ENCODE data around the gene HBA2.
"Not testable (repeated sequence)": the region's sequence is repeated elsewhere in the genome, so short reads cannot be mapped to it uniquely, and the experiment has no call there.

The HBA2 gene

DNA sequence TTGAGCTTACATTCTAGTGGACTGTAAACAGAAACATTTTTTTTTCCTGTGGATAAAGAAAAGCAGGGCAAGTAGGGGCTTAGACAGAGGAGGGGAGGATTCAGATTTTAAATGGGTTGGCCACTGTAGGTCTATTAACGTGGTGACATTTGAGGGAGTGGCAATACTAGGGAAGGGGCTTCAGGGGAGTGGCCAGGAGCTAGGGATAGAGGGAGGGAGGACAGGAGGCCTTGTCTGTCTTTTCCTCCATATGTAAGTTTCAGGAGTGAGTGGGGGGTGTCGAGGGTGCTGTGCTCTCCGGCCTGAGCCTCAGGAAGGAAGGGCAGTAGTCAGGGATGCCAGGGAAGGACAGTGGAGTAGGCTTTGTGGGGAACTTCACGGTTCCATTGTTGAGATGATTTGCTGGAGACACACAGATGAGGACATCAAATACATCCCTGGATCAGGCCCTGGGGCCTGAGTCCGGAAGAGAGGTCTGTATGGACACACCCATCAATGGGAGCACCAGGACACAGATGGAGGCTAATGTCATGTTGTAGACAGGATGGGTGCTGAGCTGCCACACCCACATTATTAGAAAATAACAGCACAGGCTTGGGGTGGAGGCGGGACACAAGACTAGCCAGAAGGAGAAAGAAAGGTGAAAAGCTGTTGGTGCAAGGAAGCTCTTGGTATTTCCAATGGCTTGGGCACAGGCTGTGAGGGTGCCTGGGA lies 13.4 kb upstream of the HBA2 start:
- Histone ChIP-seq H3F3A (ENCODE audit: insufficient read depth, low read length) (no peaks in the 10 kb centered on the region), H3K9me3 (ENCODE audit: low read length) (no peaks in the 10 kb centered on the region), H3K4me2 (ENCODE audit: low read length) (no peak overlapping the region), H2AFZ (ENCODE audit: low read length) (no peak overlapping the region), H3K27me3 (ENCODE audit: insufficient read depth, low read length) (peaks cover 6% of the 10 kb centered on the region; the same call in 1 of the 2 replicates), H3K4me1 (ENCODE audit: insufficient read depth, low read length, severe bottlenecking) (peaks cover 4% of the 10 kb centered on the region), H3K27ac (ENCODE audit: low read depth, low read length, poor library complexity, severe bottlenecking) (no peak overlapping the region), H3K79me2 (ENCODE audit: insufficient read depth, low read length) (no peaks in the 10 kb centered on the region), H3K9me2 (ENCODE audit: low read depth, low read length) (no peaks in the 10 kb centered on the region), H3K36me3 (ENCODE audit: insufficient read depth, low read length) (no peaks in the 10 kb centered on the region), H4K20me1 (ENCODE audit: insufficient read depth, low read length) (no peaks in the 10 kb centered on the region), H3K9ac (ENCODE audit: low read length) (no peak overlapping the region), H3K4me3 (ENCODE audit: low read depth, low read length, poor library complexity, severe bottlenecking) (no peak overlapping the region)
- TF ChIP-seq EZH2 (IDR thresholded peaks at IDR 0.05; ENCODE audit: borderline replicate concordance, low read length), result no peak
- TF ChIP-seq, protein P1, sequence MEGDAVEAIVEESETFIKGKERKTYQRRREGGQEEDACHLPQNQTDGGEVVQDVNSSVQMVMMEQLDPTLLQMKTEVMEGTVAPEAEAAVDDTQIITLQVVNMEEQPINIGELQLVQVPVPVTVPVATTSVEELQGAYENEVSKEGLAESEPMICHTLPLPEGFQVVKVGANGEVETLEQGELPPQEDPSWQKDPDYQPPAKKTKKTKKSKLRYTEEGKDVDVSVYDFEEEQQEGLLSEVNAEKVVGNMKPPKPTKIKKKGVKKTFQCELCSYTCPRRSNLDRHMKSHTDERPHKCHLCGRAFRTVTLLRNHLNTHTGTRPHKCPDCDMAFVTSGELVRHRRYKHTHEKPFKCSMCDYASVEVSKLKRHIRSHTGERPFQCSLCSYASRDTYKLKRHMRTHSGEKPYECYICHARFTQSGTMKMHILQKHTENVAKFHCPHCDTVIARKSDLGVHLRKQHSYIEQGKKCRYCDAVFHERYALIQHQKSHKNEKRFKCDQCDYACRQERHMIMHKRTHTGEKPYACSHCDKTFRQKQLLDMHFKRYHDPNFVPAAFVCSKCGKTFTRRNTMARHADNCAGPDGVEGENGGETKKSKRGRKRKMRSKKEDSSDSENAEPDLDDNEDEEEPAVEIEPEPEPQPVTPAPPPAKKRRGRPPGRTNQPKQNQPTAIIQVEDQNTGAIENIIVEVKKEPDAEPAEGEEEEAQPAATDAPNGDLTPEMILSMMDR (IDR thresholded peaks at IDR 0.05; ENCODE audit: low read length), result no peak

DNA sequence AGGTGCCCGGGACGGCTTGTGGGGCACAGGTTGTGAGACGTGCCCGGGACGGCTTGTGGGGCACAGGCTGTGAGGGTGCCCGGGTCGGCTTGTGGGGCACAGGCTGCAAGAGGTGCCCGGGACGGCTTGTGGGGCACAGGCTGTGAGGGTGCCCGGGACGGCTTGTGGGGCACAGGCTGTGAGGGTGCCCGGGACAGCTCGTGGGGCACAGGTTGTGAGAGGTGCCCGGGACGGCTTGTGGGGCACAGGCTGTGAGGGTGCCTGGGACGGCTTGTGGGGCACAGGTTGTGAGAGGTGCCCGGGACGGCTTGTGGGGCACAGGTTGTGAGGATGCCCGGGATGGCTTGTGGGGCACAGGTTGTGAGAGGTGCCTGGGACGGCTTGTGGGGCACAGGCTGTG lies 12.4 kb upstream of the HBA2 start:
- H3K9ac ChIP-seq (ENCODE audit: low read length); H3F3A ChIP-seq (ENCODE audit: insufficient read depth, low read length); H2AFZ ChIP-seq (ENCODE audit: low read length); H3K4me1 ChIP-seq (ENCODE audit: insufficient read depth, low read length, severe bottlenecking); H3K27me3 ChIP-seq (ENCODE audit: insufficient read depth, low read length); H3K27ac ChIP-seq (ENCODE audit: low read depth, low read length, poor library complexity, severe bottlenecking); H3K4me2 ChIP-seq (ENCODE audit: low read length); H3K9me3 ChIP-seq (ENCODE audit: low read length); H3K36me3 ChIP-seq (ENCODE audit: insufficient read depth, low read length); H4K20me1 ChIP-seq (ENCODE audit: insufficient read depth, low read length); H3K4me3 ChIP-seq (ENCODE audit: low read depth, low read length, poor library complexity, severe bottlenecking); H3K79me2 ChIP-seq (ENCODE audit: insufficient read depth, low read length); H3K9me2 ChIP-seq (ENCODE audit: low read depth, low read length): not testable (repeated sequence)

DNA sequence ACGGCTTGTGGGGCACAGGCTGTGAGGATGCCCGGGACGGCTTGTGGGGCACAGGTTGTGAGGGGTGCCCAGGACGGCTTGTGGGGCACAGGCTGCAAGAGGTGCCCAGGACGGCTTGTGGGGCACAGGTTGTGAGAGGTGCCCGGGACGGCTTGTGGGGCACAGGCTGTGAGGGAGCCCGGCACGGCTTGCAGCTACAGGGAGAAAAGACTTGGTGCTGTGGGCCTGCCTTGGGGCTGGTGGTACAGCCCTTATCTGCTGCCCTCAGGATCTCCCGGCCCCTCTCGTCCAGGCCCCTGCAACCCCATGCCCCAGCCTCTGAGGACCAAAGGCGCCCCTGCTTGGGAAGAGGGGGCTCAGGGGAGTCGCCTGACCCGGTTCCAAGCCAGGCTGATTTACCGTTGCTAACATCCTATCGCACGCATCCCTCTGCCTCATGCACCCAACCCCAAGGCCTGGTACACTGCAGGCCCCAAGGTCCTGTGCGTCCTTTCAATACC lies 11.9 kb upstream of the HBA2 start:
- Histone ChIP-seq H3K4me1 (ENCODE audit: insufficient read depth, low read length, severe bottlenecking) (no peaks in the 10 kb centered on the region), H3K4me3 (ENCODE audit: low read depth, low read length, poor library complexity, severe bottlenecking) (no peak overlapping the region), H3K9me3 (ENCODE audit: low read length) (no peaks in the 10 kb centered on the region), H4K20me1 (ENCODE audit: insufficient read depth, low read length) (no peaks in the 10 kb centered on the region), H3K79me2 (ENCODE audit: insufficient read depth, low read length) (no peaks in the 10 kb centered on the region), H3K9ac (ENCODE audit: low read length) (no peak overlapping the region), H3K36me3 (ENCODE audit: insufficient read depth, low read length) (no peaks in the 10 kb centered on the region), H3K27me3 (ENCODE audit: insufficient read depth, low read length) (peaks cover 6% of the 10 kb centered on the region; the same call in 1 of the 2 replicates), H3F3A (ENCODE audit: insufficient read depth, low read length) (no peaks in the 10 kb centered on the region), H2AFZ (ENCODE audit: low read length) (no peak overlapping the region), H3K9me2 (ENCODE audit: low read depth, low read length) (no peaks in the 10 kb centered on the region), H3K4me2 (ENCODE audit: low read length) (no peak overlapping the region), H3K27ac (ENCODE audit: low read depth, low read length, poor library complexity, severe bottlenecking) (no peak overlapping the region)
- TF ChIP-seq, protein P1 (IDR thresholded peaks at IDR 0.05; ENCODE audit: low read length), result no peak
- no peak for TF ChIP-seq EZH2 (IDR thresholded peaks at IDR 0.05; ENCODE audit: borderline replicate concordance, low read length)

All from OCI-LY1 (cell line).